Left lung (tissue), 10 donors: ENCODE results near the gene KDM8. TPM values are rescaled to one million over a fixed set of nuclear protein-coding genes. Genes with fewer than 3 reads are reported as not detected.

Experiments
- ATAC-seq: fragments of 200-7000 bp; cut with Tn5 transposase; one replicate; pipeline ENCODE4 v1.9.1; 2020; ENCODE audit warnings: moderate library complexity
- DNase-seq, 4 donors: peaks; one replicate each; pipeline ENCODE4 v3.0.0-alpha.2; 2013 to 2020
- H3K27ac ChIP-seq, 2 donors: fragments of 200-600 bp; sonication (generic) in 1 of 2; one replicate each; pipeline versions ENCODE4 v1.5.0 to v1.8.0; 2020 to 2021
- H3K27me3 ChIP-seq, 2 donors: fragments of 200-600 bp; sonication (generic) in 1 of 2; one replicate each; pipeline versions ENCODE4 v1.5.0 to v1.8.0; 2020 to 2021
- H3K36me3 ChIP-seq, 2 donors: fragments of 200-600 bp; sonication (generic) in 1 of 2; one replicate each; pipeline versions ENCODE4 v1.5.0 to v1.8.0; 2020 to 2021
- H3K4me1 ChIP-seq, 2 donors: fragments of 200-600 bp; one replicate each; pipeline ENCODE4 v1.8.0; 2021
- H3K4me3 ChIP-seq, 2 donors: fragments of 200-600 bp; sonication (generic) in 1 of 2; one replicate each; pipeline versions ENCODE4 v1.5.0 to v1.8.0; 2020 to 2021; ENCODE audit warnings: mild to moderate bottlenecking in 1 of 2
- H3K9me3 ChIP-seq, 2 donors: fragments of 200-600 bp; sonication (generic) in 1 of 2; one replicate each; pipeline versions ENCODE4 v1.5.0 to v1.8.0; 2020 to 2021
- intact Hi-C, 2 donors: fragments of 100-400 bp; cut with DNase I; formaldehyde crosslinking; loops; one replicate each; pipeline versions ENCODE4 v1.11.2 to v1.14.2; 2022
- polyA plus RNA-seq, 6 donors: library from polyadenylated mRNA; unstranded; fragments of 120-200 nt; gene quantifications; one replicate each; pipeline ENCODE4 v1.2.1, GENCODE V29; 2013; ENCODE audit not compliant: insufficient read length in 6 of 6
- total RNA-seq, 2 donors: library from RNA; stranded (reverse); fragmentation: NEBNext Ultra II Directional; extraction: Animal tissue kit (Norgen Biotek cat#: 25700); gene quantifications; one replicate each; pipeline ENCODE4 v1.2.1, GENCODE V29; 2021
- TF ChIP-seq, protein P1 (sequence below), 2 donors: fragments of 200-600 bp; sonication (generic) in 1 of 2; IDR thresholded peaks; one replicate each; pipeline versions ENCODE4 v1.5.0 to v1.8.0; 2021; ENCODE audit warnings: antibody characterized with exemption in 2 of 2
- donor health status: DM: no; HTN: yes; CAD: no.
- donor health status: DM: no; HTN: no; CAD: no.

The KDM8 gene
- total and polyA plus RNA-seq, 8 donors: 5.2 to 9.9 (median 8.8) TPM

DNA sequence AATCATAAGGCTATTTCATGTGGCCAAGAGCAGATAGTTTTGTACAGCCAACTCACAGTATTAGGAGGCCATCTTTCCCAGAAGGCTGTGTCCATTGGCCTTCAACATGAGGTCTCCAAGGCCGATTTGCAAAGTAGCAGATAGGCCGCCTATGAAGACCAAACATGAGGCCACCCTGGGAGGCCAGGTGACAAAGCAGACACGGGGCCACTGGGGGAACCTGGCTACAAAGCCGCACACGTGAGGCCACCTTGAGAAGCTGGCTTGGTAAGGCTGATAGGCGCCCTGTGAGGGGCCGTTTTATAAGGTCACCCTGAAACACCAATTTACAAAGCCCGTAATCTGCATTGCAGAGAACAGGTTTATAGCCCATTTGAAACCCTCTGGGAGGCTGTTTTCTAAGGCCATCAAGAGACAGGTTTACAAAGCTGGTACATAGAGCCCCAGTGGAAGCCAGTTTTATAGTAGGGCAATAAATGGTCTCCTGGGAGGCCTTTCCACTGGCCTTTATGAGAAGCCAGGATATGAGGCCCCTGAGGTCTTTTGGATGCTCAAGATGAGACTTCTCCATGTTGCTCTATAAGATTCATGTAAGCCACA is 4.9 kb downstream of the KDM8 start:
- ATAC-seq (no peak), DNase-seq (no peak)
- Histone ChIP-seq H3K27me3 (no peaks in the 10 kb centered on the region), H3K4me1 (peaks cover 6 to 12% of the 10 kb centered on the region in 2 donors), H3K4me3 (no peak overlapping the region), H3K36me3 (peaks cover 0 to 31% of the 10 kb centered on the region in 2 donors), H3K27ac (no peak overlapping the region), H3K9me3 (no peaks in the 10 kb centered on the region)
- intact Hi-C loops: no loop called here
- TF ChIP-seq, protein P1, sequence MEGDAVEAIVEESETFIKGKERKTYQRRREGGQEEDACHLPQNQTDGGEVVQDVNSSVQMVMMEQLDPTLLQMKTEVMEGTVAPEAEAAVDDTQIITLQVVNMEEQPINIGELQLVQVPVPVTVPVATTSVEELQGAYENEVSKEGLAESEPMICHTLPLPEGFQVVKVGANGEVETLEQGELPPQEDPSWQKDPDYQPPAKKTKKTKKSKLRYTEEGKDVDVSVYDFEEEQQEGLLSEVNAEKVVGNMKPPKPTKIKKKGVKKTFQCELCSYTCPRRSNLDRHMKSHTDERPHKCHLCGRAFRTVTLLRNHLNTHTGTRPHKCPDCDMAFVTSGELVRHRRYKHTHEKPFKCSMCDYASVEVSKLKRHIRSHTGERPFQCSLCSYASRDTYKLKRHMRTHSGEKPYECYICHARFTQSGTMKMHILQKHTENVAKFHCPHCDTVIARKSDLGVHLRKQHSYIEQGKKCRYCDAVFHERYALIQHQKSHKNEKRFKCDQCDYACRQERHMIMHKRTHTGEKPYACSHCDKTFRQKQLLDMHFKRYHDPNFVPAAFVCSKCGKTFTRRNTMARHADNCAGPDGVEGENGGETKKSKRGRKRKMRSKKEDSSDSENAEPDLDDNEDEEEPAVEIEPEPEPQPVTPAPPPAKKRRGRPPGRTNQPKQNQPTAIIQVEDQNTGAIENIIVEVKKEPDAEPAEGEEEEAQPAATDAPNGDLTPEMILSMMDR (IDR thresholded peaks at IDR 0.05): no peak

DNA sequence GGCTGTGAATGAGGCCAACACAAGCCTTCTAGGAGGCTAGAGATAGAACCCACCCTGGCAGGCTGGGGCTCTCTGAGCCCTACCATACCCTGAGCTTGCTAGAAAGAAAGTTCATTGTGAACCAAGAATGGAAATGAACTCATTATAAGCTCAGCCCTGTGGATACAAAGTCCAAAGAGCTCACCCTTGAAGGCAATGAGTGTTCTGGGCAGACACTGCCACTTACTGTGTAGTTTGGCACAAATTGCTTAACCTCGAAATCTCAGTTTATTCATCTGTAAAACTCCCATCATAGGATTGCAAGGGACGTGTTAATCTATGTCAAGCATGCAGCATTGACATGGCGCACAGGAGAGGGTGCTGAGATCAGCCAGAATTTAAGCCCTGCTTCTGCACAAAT is 5.5 kb downstream of the KDM8 start:
- ATAC-seq (no peak), DNase-seq (no peak)
- no peaks in the 10 kb centered on the region for H3K9me3 ChIP-seq
- intact Hi-C loops: no loop called here
- no peak overlapping the region for H3K27ac ChIP-seq
- H3K27me3 ChIP-seq: no peaks in the 10 kb centered on the region
- no peak overlapping the region for H3K4me3 ChIP-seq
- H3K36me3 ChIP-seq: peaks cover 0 to 35% of the 10 kb centered on the region in 2 donors
- peaks cover 6 to 11% of the 10 kb centered on the region in 2 donors for H3K4me1 ChIP-seq
- TF ChIP-seq, protein P1 (IDR thresholded peaks at IDR 0.05): no peak

DNA sequence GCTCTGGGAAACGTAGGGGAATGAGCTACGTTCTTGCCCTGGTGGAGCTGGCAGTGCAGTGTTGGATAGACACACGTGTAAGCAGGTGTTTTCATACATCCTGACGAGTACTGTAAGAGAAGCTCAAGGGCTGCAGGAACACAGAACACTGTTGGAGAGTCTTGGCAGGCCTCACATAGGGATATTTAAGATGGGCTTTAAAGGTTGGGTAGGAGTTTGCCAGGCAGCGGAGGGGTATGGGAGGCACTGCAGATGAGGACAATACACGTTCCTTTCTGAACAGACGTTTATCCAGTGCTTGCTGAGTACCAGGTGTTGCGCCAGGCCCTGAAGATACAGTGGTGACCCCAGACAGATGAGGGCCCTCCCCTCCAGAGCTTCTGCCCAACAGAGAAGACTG is 6.3 kb downstream of the KDM8 start:
- no peaks in the 10 kb centered on the region for H3K27me3 ChIP-seq
- no peak for DNase-seq
- H3K36me3 ChIP-seq: peaks cover 0 to 43% of the 10 kb centered on the region in 2 donors
- H3K4me3 ChIP-seq: no peak overlapping the region
- no peaks in the 10 kb centered on the region for H3K9me3 ChIP-seq
- TF ChIP-seq, protein P1 (IDR thresholded peaks at IDR 0.05): no peak
- H3K27ac ChIP-seq: no peak overlapping the region
- H3K4me1 ChIP-seq: peaks cover 2 to 5% of the 10 kb centered on the region in 2 donors
- ATAC-seq: no peak
- intact Hi-C loops: no loop called here

DNA sequence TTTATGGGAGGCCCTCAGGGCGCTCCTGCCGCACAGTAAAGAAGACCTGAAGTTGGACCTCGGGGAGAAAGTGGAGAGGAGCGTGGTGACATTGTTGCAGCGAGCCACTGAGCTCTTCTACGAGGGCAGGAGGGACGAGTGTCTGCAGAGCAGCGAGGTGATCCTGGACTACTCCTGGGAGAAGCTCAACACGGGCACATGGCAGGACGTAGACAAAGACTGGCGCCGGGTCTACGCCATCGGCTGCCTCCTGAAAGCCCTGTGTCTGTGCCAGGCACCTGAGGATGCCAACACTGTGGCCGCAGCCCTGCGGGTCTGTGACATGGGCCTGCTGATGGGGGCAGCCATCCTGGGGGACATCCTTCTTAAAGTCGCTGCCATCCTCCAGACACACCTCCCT is 6.8 kb downstream of the KDM8 start:
- Histone ChIP-seq H3K27me3 (no peaks in the 10 kb centered on the region), H3K36me3 (peaks cover 0 to 49% of the 10 kb centered on the region in 2 donors), H3K9me3 (no peaks in the 10 kb centered on the region), H3K4me3 (no peak overlapping the region), H3K4me1 (no peaks in the 10 kb centered on the region), H3K27ac (no peak overlapping the region)
- no peak for DNase-seq
- no peak for ATAC-seq
- TF ChIP-seq, protein P1 (IDR thresholded peaks at IDR 0.05): no peak
- intact Hi-C loops: no loop called here

DNA sequence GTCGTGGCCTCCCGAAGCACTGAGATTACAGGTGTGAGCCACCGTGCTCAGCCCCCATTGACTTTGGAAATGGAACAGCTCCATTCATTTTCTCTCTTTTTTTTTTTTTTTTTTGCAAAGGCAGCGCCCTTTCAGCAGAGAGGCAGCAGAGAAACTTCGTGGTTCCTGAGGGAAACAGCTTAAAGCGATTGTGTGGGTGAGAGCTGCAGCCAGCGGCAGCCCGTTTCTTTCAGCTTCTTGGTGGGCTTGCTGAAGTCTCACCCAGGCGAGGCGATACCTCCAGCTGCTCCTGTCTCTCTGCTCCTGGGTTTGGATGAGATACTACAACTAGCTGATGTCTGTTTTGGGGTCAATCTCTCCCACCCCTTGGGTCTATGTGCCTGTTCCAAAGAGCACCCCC is 7.7 kb downstream of the KDM8 start:
- Histone ChIP-seq H3K27me3 (no peaks in the 10 kb centered on the region), H3K4me1 (no peaks in the 10 kb centered on the region), H3K9me3 (no peaks in the 10 kb centered on the region), H3K27ac (no peak overlapping the region), H3K36me3 (peaks cover 0 to 57% of the 10 kb centered on the region in 2 donors), H3K4me3 (no peak overlapping the region)
- intact Hi-C loops: no loop called here
- no peak for DNase-seq
- ATAC-seq: no peak
- TF ChIP-seq, protein P1 (IDR thresholded peaks at IDR 0.05): no peak
